Loucy (cell line): ENCODE results near the gene ZNF48.

Experiments used
- H2AFZ ChIP-seq: fragments of 200-600 bp; sonication (generic); 2 replicates; pipeline ENCODE4 v1.6.0; 2016; ENCODE audit warnings: antibody characterized with exemption, mild to moderate bottlenecking, low read length, moderate library complexity
- H3F3A ChIP-seq: fragments of 200-600 bp; 2 replicates; pipeline ENCODE4 v1.6.0; 2016; ENCODE audit warnings: antibody characterized with exemption, low read depth, mild to moderate bottlenecking
- H3K27me3 ChIP-seq: fragments of 200-600 bp; sonication (generic); 2 replicates; pipeline ENCODE4 v1.6.1; 2014; ENCODE audit warnings: low read length, mild to moderate bottlenecking; ENCODE audit not compliant: insufficient read depth, poor library complexity, severe bottlenecking
- H3K36me3 ChIP-seq: fragments of 200-600 bp; sonication (generic); 2 replicates; pipeline ENCODE4 v1.6.1; 2016; ENCODE audit warnings: low read length; ENCODE audit not compliant: insufficient read depth
- H3K4me1 ChIP-seq: fragments of 200-600 bp; sonication (generic); 2 replicates; pipeline ENCODE4 v1.5.1; 2014; ENCODE audit warnings: low read length, mild to moderate bottlenecking; ENCODE audit not compliant: insufficient read depth, poor library complexity, severe bottlenecking
- H3K4me2 ChIP-seq: fragments of 200-600 bp; sonication (generic); 2 replicates; pipeline ENCODE4 v1.6.0; 2014; ENCODE audit warnings: antibody characterized with exemption, low read length, low read depth, mild to moderate bottlenecking; ENCODE audit not compliant: poor library complexity, severe bottlenecking
- H3K4me3 ChIP-seq: fragments of 200-600 bp; sonication (generic); 2 replicates; pipeline ENCODE4 v1.5.1; 2014; ENCODE audit warnings: low read length, mild to moderate bottlenecking, mixed read lengths; ENCODE audit not compliant: poor library complexity, severe bottlenecking
- H3K79me2 ChIP-seq: fragments of 200-600 bp; sonication (generic); 2 replicates; pipeline ENCODE4 v1.6.1; 2014; ENCODE audit warnings: low read length; ENCODE audit not compliant: insufficient read depth
- H3K9ac ChIP-seq: fragments of 200-600 bp; sonication (generic); 2 replicates; pipeline ENCODE4 v1.6.0; 2014; ENCODE audit warnings: mild to moderate bottlenecking, low read depth, low read length, moderate library complexity; ENCODE audit not compliant: poor library complexity, severe bottlenecking
- H3K9me2 ChIP-seq: fragments of 200-600 bp; sonication (generic); replicated peaks from 2 replicates; pipeline ENCODE4 v1.6.1; 2016; ENCODE audit warnings: low read depth, low read length, mixed read lengths
- H3K9me3 ChIP-seq: fragments of 200-600 bp; sonication (generic); 2 replicates; pipeline ENCODE4 v1.6.1; 2014; ENCODE audit warnings: mild to moderate bottlenecking, antibody characterized with exemption, low read length, low read depth; ENCODE audit not compliant: insufficient read depth
- H4K20me1 ChIP-seq: fragments of 200-600 bp; sonication (generic); 2 replicates; pipeline ENCODE4 v1.6.0; 2014; ENCODE audit warnings: antibody characterized with exemption, low read length, mild to moderate bottlenecking; ENCODE audit not compliant: insufficient read depth, poor library complexity, severe bottlenecking
- CTCF ChIP-seq: fragments of 200-600 bp; sonication (generic); conservative IDR thresholded peaks from 2 replicates; pipeline ENCODE4 v1.5.1; 2014; ENCODE audit warnings: mild to moderate bottlenecking, antibody characterized with exemption, low read length
- EZH2phosphoT487 ChIP-seq: fragments of 200-600 bp; IDR thresholded peaks from 2 replicates; pipeline ENCODE4 v1.6.1; 2018; ENCODE audit warnings: antibody characterized with exemption, mild to moderate bottlenecking, moderate library complexity, borderline replicate concordance

ZNF48 gene

GRCh38 chr16:30446203-30446595 lies 51.0 kb downstream of the ZNF48 start:
- Histone ChIP-seq H2AFZ (peak overlapping the region; percentile 81), H3K9ac (peak overlapping the region; percentile 96)

GRCh38 chr16:30447512-30448226 lies 52.4 kb downstream of the ZNF48 start:
- no peaks in the 10 kb centered on the region for H3F3A ChIP-seq
- H3K4me2 ChIP-seq = no peak overlapping the region
- no peaks in the 10 kb centered on the region for H3K9me2 ChIP-seq

More at GRCh38 chr16:30446203-30446595, 51.0 kb downstream of the ZNF48 start:
- peaks cover 29% of the 10 kb centered on the region for H3K4me1 ChIP-seq
- H4K20me1 ChIP-seq = peaks cover 24% of the 10 kb centered on the region
- no peaks in the 10 kb centered on the region for H3F3A ChIP-seq
- H3K79me2 ChIP-seq = peaks cover 29% of the 10 kb centered on the region
- H3K9me2 ChIP-seq = no peaks in the 10 kb centered on the region
- H3K4me3 ChIP-seq = peak overlapping the region; percentile 91
- no peaks in the 10 kb centered on the region for H3K27me3 ChIP-seq
- peak overlapping the region; percentile 93 for H3K4me2 ChIP-seq
- no peaks in the 10 kb centered on the region for H3K9me3 ChIP-seq
- TF ChIP-seq CTCF (no peak), EZH2phosphoT487 (no peak)
- no peaks in the 10 kb centered on the region for H3K36me3 ChIP-seq

GRCh38 chr16:30449116-30449435 lies 53.9 kb downstream of the ZNF48 start:
- no peak overlapping the region for H3K9ac ChIP-seq
- peaks cover 15% of the 10 kb centered on the region for H3K79me2 ChIP-seq
- peaks cover 22% of the 10 kb centered on the region for H3K4me1 ChIP-seq
- peaks cover 11% of the 10 kb centered on the region for H4K20me1 ChIP-seq
- no peaks in the 10 kb centered on the region for H3K9me3 ChIP-seq
- TF ChIP-seq EZH2phosphoT487 (no peak), CTCF (no peak)
- H3K4me3 ChIP-seq = no peak overlapping the region
- H3K4me2 ChIP-seq = no peak overlapping the region
- no peaks in the 10 kb centered on the region for H3K27me3 ChIP-seq
- H3K9me2 ChIP-seq = no peaks in the 10 kb centered on the region
- H3F3A ChIP-seq = no peaks in the 10 kb centered on the region
- H3K36me3 ChIP-seq = no peaks in the 10 kb centered on the region
- H2AFZ ChIP-seq = no peak overlapping the region

More at GRCh38 chr16:30447512-30448226, 52.4 kb downstream of the ZNF48 start:
- Histone ChIP-seq H3K79me2 (peaks cover 29% of the 10 kb centered on the region), H4K20me1 (peaks cover 24% of the 10 kb centered on the region), H3K9me3 (no peaks in the 10 kb centered on the region), H3K36me3 (no peaks in the 10 kb centered on the region), H2AFZ (no peak overlapping the region; the same call in 1 of the 2 replicates), H3K9ac (no peak overlapping the region), H3K27me3 (no peaks in the 10 kb centered on the region), H3K4me1 (peaks cover 35% of the 10 kb centered on the region), H3K4me3 (no peak overlapping the region)
- no peak for TF ChIP-seq CTCF
- no peak for TF ChIP-seq EZH2phosphoT487
